CMK (cell line): ENCODE measurements around the gene FLT3LG.

Source experiments
- DNase-seq: peaks from one replicate; pipeline ENCODE4 v3.0.0-alpha.2; 2010; ENCODE audit warnings: low read depth

The FLT3LG gene

DNA sequence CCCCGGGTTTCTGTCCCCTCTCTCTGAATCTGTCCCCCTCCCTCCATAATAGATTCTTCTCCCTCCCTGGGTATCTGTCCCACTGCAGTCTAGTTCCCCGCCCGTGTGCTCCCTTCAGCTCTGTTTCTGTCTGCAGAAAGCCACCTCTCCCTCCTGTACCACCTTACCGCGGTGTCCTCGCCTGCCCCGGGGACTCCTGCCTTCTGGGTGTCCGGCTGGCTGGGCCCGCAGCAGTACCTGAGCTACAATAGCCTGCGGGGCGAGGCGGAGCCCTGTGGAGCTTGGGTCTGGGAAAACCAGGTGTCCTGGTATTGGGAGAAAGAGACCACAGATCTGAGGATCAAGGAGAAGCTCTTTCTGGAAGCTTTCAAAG is 39.7 kb downstream of the FLT3LG start:
- DNase-seq = no peak

DNA sequence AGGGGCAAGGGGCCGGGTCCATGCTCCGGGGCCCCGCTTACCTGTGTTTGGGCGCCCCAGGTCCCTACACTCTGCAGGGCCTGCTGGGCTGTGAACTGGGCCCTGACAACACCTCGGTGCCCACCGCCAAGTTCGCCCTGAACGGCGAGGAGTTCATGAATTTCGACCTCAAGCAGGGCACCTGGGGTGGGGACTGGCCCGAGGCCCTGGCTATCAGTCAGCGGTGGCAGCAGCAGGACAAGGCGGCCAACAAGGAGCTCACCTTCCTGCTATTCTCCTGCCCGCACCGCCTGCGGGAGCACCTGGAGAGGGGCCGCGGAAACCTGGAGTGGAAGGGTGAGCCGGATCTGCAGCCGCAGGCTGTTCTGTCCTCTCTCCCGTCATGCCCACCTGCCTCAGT is 40.1 kb downstream of the FLT3LG start:
- DNase-seq = no peak

DNA sequence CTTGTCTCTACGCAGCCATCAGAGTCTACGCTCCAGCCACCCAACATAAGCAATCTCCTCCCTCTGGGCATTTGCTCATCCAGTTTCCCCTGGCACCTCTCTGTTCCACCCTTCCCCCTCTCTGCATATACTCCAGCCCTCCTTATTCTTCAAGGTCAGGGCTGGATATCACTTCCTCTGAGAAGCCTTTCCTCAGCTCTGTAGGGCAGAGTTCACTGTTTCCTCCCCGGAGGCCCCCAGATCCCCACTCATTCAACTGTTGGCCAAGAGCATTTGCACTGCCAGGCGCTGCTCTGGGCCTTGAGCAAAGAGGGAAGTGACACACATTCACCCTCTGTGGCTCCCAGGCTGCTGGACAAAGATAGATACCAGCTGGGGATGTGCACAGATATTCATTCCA is 41.8 kb downstream of the FLT3LG start:
- DNase-seq = no peak

DNA sequence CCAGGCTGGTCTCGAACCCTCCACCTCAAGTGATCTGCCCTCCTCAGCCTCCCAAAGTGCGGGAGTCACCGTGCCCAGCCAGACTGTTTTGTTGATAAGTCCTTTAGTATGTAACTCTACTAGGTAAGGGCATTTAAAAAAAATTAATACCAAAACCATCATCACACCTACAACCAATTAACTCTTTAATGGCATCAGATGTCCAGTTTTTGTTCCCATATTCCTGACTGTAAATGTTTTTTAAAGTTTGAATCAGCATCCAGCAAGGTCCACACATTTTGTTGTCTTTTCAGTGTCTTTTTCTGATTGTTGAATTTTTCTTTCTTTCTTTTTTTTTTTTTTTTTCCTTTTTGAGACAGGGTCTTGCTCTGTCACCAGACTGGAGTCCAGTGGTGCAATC is 44.0 kb downstream of the FLT3LG start:
- DNase-seq = no peak

DNA sequence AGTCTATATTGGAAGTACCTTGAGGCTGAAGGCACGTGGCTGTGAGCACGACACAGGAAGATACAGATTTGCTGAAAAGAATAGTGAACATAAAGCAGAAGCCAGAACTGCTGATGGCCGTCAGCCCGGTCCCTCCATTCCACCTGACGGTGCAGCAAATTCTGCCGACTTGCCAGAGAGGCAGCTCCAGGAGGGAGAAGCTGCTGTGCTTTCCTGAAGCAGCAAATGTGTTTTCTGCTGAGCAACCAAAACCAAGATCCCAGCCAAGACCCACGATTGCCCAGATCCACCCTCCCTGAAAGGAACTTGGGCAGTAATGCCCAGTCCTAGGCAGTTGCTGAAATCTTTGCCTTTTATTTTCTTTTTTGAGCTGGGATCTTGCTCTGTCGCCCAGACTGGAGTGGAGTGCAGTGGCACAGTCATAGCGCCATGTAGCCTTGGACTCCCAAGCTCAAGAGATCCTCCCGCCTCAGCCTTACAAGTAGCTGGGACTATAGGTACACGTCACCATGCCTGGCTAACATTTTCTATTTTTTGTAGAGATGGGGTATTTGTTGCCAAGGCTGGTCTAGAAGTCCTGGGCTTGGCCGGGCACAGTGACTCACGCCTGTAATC is 46.8 kb downstream of the FLT3LG start:
- DNase-seq = no peak

DNA sequence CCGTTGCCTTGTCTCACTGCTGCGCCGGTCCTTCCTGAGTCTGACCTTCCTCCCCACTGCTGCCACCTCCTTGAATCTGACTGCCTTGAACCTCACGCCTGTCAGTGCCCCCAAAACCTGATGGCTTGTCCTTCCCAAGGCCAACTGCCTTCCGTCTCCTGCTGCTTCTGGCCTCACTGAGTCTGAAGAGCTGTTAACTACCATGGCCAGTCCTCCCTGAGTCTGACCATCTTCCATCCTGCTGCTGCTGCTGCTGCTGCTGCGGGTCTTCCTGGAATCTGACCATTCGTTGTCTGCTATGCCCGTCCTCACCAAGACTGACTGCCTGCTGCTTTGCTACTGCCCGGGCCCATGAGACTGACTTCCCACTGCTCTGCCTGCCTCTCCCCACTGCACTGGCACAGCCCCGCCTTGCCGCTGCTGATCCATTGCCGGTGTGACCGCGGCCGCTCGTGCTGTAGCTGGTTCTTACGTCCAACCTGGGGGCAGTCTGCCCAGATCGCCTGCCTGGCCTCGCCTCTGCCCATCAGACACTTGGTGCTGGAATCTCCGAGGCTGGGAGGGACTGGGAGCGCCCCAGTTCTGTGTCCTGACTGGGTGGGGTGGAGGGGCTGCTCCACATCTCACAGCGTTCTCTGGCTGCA is 50.9 kb downstream of the FLT3LG start:
- DNase-seq = no peak

DNA sequence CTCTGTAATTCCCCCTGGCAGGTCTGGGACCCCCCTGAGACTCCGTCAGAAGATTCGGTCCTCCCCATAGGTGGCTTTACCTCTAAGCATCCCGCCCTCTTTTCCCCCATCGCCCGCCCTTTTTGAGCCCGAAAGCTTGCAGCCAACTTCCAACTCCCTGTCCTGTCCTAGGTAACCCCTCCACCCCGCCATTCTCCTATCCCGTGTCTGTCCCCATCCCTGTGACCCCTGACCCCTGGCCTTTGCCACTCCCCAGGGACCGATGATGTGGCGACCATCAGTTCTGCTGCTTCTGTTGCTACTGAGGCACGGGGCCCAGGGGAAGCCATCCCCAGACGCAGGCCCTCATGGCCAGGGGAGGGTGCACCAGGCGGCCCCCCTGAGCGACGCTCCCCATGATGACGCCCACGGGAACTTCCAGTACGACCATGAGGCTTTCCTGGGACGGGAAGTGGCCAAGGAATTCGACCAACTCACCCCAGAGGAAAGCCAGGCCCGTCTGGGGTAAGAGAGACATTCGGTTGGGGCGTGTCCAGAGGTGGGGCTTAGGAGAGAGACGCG is 54.3 kb downstream of the FLT3LG start:
- no peak for DNase-seq

DNA sequence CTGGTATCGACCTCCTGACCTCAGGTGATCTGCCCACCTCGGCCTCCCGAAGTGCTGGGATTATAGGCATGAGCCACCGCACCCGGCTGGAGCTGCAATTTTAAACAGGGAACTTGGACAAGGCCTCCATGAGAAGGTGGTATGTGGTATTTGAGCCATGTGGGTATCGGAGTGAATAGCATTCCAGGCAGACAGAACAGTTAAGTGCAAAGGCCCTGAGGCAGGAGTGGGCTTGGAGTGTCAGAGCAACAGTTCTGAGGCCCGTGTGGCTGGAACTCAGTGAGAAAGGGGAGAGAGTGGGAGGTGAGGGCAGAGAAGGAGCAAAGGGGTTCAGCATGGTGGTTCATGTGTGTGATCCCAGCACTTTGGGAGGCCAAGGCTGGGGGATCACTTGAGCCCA is 56.7 kb downstream of the FLT3LG start:
- no peak for DNase-seq

DNA sequence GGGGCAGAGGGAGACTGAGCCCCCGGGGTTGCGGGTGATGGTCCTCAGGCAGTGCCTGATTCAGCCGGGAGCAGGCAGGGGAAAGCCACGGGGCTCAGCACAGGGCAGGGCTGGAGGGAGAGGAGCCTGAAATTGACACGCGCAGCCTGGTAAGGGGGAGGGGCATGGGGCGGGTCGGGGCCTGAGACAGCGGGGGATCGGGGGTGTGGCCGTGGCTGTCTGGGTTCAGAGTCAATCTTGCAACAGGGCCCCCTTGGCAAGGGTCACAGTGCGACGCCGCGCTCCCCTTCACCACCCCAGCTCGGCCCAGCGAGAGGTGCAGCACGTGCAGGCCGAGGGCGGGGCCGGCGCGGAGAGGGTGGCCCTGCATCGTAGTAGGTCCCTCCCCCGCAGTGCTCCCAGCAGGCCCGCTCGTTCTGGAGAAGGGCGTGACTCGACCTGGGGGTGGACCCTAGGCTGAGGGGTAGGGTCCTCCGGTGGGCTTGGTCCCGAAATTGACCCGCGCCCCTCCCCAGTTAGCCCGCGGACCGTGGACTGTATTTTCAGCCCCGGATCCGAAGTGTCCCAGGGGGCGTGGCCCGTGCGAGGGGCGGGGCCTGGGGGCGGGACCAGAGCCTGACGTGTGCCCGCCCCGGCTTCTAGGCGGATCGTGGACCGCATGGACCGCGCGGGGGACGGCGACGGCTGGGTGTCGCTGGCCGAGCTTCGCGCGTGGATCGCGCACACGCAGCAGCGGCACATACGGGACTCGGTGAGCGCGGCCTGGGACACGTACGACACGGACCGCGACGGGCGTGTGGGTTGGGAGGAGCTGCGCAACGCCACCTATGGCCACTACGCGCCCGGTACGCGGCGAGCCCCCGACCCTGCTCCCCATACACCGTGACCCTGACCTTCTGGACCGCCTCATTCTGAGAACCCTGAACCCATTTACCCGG is 59.8 kb downstream of the FLT3LG start:
- DNase-seq = no peak

DNA sequence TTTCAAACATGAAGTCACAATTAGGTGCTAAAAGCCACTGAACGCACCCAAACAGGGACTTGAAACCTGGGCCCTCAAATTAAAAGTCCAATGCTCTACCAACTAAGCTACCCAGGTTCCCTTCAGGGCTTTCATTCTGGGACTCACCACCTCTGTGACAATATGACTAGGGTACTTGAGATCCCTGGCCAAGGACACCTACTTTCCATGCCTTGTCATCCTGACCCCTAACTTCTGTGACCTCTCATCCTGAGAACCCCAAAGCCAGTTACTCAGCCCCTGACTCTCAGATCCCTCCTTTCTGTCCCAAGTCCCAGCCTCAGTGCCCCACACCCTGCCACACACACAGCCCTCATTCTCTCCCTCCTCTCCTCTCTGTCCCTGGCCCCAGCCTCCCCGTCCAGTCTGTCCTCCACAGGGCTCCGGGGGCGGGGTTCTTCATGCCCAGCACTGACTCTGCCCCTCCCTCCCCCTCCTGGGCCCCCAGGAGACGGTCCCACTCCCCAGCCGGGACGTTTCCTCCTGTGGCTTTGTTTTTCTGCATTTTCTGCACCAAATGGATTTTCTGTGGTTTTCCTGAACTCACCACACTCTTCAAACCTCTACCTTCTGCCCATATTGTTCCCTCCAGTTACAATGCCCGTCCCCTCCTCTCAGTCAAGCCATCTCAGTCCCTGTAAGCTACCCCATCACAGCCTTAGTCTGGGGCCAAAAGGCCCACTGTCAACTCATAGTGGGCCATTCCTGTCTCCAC is 60.8 kb downstream of the FLT3LG start:
- DNase-seq = no peak
